NK-92 (cell line): ENCODE measurements around the gene TPK1.
"Not testable (repeated sequence)": the region's sequence is repeated elsewhere in the genome, so short reads cannot be mapped to it uniquely, and the experiment has no call there.

Experiments used
- DNase-seq: peaks from one replicate; lab custom pipeline; 2025; ENCODE audit not compliant: unreplicated experiment; lab: John Stamatoyannopoulos, UW

The TPK1 gene

DNA sequence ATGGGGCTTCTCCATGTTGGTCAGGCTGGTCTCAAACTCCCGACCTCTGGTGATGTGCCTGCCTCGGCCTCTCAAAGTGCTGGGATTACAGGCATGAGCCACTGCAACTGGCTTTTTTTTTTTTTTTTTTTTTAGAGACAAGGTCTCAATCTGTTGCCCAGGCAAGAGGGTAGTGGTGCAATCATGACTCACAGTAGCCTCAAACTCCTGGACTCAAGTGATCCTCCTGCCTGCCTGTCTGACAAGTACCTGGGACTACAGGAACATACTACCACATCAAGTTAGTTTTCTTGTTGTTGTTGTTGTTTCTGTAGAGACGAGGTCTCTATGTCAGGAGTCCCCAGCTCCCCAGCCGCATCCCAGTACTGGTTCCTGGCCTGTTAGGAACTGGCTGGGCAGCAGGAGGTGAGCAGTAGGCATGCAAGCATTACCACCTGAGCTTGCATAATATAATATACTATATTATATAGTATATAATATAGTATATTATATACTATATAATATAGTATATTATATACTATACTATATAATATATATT lies 55.7 kb downstream of the TPK1 start:
- no peak for DNase-seq

- DNase-seq = not testable (repeated sequence)
Observed at GRCh38 chr7:144777889-144778288, 58.0 kb downstream of the TPK1 start.

DNA sequence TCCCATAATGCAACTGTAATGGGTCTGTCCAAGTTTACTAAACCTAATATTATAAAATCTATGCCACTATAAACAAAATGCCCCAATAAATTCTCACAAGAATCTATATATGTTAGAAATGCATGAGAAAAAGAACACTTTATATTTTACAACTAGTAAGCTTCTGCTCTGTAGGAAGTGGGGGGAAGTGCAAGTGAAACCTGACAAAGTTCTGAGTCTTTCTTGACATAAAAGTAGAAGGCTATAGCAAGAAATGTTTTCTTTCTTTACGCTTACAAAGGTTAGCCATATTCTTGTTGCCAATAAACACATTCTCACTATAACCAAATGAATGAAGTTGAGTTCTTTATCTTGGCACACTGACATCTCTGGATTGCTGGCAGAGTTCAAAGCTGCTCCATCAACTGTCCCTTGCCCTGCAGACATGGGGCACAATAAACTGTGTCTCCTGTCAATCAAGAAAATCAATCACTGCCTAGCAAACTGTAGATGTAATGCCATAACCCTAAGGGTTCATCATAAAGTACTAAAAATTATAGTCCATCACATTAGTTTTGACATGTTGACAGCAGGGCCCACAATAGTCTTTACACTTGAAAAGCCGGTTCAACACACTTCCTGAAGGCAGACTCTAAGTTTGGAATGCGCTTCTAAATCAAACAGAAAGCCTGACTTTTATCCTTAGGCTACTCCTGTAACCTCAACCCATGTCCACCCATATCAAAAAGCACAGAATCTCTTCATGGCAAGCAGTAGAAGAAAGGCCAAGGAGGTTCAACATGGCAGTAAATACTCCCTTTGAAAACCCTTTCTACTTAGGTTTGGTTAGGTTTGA lies 58.6 kb downstream of the TPK1 start:
- no peak for DNase-seq

DNA sequence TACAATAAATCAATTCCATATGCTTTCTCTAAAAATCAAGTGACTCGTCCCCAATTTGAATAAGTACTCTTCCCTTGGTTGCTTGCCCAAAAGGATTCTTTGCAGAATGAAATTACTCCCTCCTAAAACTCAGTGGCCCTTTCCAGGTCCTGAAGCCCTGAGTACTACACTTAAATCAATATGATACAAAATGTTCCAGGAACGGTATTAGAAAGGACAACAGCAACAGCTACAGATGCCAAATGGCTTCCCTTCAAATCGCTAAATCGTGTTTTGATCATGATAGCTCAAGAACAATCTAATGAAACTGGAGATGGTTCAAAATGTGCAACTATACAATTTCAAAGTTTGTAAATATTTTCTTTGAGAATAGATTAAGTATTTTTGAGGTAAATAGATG lies 59.4 kb downstream of the TPK1 start:
- no peak for DNase-seq

DNA sequence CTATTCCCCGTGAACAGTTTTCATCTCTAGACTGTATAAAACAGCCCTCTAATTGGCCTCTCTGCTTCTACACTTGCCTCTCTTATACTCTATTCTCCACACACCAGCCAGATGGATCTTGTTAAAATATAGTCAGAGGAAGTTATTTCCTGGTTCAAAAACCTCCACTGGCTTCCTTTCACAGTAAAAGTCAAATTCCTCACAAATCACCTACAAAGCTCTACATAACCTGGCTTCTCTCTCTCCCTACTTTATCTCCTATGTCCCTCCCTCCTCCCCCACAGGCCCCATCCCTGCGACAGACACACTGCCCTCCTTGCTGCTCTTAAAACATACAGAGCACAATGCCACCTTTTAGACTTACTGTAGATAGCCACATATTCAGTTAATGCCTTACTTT lies 60.1 kb downstream of the TPK1 start:
- no peak for DNase-seq

- DNase-seq = no peak
Observed at GRCh38 chr7:144771927-144772326, 63.9 kb downstream of the TPK1 start.

DNA sequence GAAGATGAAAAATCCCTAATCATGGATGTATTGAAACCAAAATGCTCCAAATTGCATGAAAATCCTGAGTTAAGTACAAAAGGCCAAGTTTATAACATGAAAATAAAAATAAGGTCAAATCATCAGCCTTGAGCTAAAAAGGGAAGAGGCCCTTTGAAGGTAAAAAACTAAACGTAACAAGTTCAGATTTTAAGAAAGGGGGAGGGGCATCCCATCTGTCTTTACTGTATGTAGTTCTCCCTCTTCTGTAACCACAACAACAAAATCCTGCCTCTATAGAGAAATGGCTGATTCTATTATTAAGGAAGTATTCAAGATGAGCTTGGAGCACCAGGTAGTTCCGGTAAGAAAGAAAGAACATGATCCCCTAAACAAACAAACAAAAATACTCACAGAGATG lies 64.7 kb downstream of the TPK1 start:
- DNase-seq = no peak

GRCh38 chr7:144769352-144769751 lies 66.5 kb downstream of the TPK1 start:
- no peak for DNase-seq

GRCh38 chr7:144768633-144769032 lies 67.2 kb downstream of the TPK1 start:
- DNase-seq = no peak

DNA sequence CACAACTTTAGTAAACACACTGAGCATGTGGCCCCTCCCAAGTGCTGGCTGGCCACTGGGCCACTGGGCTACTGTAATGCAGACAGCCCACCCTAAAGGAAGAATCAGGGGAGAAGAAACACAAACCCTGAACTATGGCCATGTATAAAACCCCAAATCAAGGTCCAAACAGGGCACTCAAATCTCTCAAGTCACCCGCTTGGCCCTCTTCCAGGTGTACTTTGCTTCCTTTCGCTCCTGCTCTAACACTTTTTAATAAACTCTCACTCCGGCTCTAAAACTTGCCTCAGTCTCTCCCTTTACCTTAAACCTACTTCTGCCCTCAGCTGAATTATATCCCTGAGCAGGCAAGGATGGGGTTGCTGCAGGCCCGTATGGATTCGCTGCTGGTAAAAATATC lies 72.6 kb downstream of the TPK1 start:
- DNase-seq = no peak

GRCh38 chr7:144762853-144763252 lies 73.0 kb downstream of the TPK1 start:
- no peak for DNase-seq

DNA sequence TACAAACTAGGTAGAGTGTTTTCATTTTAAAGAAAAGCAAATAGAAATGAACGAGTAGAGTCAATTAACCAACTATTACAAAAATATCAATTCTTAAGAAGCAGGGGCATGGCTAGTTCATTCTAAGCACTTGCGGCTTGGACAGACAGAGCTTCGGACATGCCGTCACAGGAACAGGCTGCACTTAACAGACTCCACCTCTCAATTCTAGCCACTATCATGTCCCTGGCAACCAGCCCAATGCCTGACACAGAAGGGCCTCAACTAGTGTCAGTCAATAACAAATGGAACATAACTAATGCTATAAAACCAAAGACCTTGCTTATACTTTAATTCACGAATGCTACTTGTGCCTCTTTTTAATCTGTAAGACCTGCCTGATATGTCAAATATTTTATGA lies 74.4 kb downstream of the TPK1 start:
- no peak for DNase-seq

DNA sequence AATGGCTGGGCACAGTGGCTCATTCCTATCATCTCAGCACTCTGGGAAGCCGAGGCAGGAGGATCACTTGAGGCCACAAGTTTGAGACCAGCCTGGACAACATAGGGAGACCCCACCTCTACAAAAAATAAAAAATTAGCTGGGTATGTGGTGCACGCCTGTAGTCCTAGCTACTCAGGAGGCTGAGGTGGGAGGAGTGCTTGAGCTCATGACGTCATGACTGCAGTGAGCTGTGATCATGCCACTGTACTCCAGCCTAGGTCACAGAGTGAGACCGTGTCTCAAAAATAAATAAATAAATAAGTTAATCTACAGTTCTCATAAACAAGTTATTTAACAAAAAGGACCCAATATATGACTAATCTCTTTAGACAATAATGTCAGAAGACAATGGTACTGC lies 76.2 kb downstream of the TPK1 start:
- no peak for DNase-seq

- DNase-seq = no peak
Observed at GRCh38 chr7:144747936-144748335, 87.9 kb downstream of the TPK1 start.

DNA sequence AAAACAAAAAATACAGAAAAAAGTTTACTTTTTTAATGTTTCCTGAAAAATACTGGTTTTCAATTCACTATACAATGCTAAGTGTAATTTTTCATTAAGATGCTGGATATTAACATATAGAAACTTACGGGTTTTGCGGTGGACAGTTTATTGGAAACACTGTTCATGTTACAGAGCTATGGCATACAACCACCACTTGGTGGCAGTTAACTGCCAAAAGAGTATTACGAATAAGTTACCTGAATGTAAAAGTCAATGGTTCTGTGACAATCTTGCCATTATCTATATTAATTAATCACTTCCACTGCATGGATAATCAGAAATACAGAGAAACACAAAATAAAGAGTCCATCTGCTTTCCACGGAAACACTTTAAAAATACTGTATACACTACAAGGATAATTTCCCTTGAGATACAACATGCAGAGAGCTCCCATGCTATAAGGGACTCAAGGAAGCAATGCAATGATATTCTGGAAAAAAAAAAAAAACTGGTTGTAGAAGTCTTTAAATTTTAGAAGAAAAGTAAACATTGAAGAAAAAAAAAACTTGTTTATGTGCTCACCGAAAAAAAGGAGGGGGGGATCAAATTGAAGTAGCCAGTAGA lies 97.0 kb downstream of the TPK1 start:
- DNase-seq = no peak

- no peak for DNase-seq
Observed at GRCh38 chr7:144738146-144738545, 97.7 kb downstream of the TPK1 start.

GRCh38 chr7:144736880-144737493 lies 98.9 kb downstream of the TPK1 start:
- no peak for DNase-seq

DNA sequence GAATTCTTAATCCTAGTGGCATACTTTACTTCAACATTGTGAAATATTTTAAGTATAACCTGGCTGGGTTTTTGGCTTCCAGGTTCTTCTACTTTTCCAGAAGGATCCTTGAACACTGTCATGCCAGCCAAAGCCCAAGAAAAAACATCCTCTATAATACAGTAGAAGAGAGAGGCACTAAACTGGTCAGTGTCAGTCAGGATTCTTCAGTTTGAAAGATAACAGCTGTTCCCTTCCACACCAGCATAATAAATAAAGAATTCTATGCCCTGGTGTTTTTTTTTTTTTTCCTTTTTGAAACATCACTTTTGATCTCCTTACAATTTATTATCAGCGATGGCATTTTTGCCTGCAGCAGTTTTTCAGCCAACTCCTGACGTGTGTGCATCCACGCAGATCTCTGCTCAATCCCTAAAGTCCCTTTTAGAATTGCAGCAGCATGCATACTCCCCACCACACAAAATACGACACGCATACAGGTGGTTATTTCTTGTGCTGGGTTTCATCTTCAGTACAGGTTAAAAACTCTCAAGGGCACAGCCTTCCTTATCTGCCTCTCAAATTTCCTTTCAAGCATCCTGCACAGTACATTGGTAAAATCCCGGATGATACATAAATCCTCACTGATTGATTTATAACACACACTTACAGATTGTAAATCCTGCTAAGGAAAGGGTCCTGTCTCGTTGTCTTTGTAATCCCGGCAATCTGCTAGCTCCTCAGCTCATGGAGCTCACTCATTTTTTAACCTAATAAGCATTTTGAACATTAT lies 100.2 kb downstream of the TPK1 start:
- no peak for DNase-seq

DNA sequence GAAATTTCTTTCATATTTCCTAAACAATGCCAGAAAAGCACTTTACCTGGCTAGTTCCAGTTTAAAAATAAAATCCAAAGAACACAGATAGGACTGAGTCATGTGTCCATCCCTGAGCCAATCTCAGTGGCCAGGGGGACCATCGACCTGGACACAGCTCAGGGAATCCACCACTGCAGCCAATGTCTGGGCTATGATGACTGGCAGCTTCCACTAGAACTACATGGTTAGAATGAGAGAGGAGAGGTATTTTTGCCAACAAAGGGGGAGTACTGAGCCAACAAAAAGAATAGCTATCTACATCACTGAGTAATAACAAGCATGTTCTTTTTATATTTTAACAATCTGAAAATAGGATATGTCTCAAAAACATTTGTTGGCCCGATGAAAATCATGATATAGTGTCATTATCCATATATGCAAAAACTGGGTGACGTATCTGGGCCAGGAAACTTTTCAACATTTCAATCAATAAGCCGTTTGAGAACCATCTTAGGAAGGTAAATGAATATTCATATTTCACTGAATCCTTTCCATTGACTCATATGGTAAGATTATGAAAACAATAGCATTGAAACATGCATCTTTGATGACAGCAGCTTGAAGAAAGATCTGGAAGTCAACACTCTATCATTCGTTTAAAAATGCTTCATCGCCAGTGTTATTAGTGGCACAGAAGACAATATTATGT lies 104.0 kb downstream of the TPK1 start:
- no peak for DNase-seq

GRCh38 chr7:144730224-144730623 lies 105.6 kb downstream of the TPK1 start:
- no peak for DNase-seq

- no peak for DNase-seq
Observed at GRCh38 chr7:144729226-144729625, 106.6 kb downstream of the TPK1 start.
